B cell (primary cell): Measurements from ENCODE around the gene DCT.

Experiments used
- CTCF ChIP-seq: fragments of 200-600 bp; IDR thresholded peaks from one replicate; pipeline ENCODE4 v1.8.0; 2022; ENCODE audit warnings: antibody characterized with exemption, mild to moderate bottlenecking
- EZH2 ChIP-seq: IDR thresholded peaks from 2 replicates; pipeline ENCODE4 v1.6.1; 2012; ENCODE audit warnings: borderline replicate concordance, low read depth, mild to moderate bottlenecking, moderate library complexity, low read length; ENCODE audit not compliant: insufficient read depth, poor library complexity, severe bottlenecking

- TF ChIP-seq CTCF: no peak
- no peak for TF ChIP-seq EZH2
Observed at GRCh38 chr13:94454334-94454733, 25.1 kb downstream of the DCT start.
